ENCODE results near the gene CCKAR.

Gene CCKAR, protein sequence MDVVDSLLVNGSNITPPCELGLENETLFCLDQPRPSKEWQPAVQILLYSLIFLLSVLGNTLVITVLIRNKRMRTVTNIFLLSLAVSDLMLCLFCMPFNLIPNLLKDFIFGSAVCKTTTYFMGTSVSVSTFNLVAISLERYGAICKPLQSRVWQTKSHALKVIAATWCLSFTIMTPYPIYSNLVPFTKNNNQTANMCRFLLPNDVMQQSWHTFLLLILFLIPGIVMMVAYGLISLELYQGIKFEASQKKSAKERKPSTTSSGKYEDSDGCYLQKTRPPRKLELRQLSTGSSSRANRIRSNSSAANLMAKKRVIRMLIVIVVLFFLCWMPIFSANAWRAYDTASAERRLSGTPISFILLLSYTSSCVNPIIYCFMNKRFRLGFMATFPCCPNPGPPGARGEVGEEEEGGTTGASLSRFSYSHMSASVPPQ

DNA sequence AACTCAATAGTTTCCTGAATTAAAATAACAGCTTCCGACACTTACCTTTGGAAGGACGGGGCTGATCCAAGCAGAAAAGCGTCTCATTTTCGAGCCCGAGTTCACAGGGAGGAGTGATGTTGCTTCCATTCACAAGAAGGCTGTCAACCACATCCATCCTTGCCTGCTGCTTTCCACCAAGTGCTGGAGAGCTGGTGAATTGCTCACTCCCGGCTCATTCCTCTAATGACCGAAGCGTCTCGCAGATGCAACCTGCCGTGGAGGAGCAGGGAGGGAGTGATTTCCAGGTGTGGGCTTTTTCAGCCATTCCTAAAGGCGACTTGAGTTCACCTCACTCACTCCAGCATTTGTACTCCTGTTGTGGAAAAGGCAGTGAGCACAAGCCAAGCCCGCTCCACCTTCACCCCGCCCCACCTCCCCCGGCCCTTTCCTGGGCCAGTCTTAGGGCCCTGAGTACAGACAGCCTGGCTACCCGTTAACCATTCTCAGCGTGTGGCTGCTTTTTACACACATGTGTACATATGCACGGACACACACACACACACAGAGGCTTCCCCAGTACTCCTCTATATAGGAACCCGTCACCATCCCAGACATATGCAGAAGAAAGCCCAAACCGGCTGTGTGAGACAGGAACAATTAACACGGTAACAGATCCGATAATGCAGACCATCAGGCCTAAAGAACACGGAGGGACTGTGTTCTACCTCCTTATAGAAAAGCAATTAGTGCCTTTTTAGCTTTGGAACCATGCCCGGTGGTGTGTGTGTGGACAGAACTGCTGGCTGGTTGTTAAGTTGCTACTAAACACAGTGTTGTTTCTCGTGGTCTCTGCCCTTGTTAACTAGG, at the start of gene CCKAR:
Gene CCKAR (minus strand): TSS at position 374 of the 849 bp plus-strand sequence. CDS start 217 bp downstream, at position 157.
- H3K27me3 ChIP-seq (ENCODE audit: low read depth), result peaks cover 29% of the 10 kb centered on the region
- no peak for DNase-seq (ENCODE audit: low spot score in 2 of 2)
- no peaks in the 10 kb centered on the region for H3K9me3 ChIP-seq
- H3K4me3 ChIP-seq, result no peak within 1 kb of the TSS
- in situ Hi-C loops (cut with MboI; ENCODE audit: low sequenced_read_pairs), result no loop called here
- no peaks in the 10 kb centered on the region for H3K36me3 ChIP-seq (replicated peaks)
- no peaks in the 10 kb centered on the region for H3K4me1 ChIP-seq

DNA sequence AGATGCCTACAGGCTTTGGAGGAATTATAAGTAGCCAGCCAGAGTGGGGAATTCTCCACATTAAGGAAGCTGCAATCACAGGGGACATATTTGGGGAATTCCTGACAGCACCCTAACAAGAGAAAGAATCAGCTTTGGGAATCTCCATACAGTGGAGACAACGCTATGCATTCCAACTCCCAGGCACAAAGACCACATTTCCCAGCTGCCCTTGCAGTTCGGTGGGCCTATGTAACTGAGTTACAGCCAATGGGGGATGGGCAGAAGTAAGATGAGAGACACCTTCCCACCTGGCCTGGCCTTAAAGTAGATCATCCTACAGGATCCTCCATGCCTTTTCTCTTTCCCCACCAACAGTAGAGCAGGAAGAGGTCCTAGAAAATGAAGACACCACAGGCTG, 43.4 kb upstream of the CCKAR start:
- Histone ChIP-seq H3K36me3 (replicated peaks) (no peaks in the 10 kb centered on the region), H3K4me1 (peaks cover 7% of the 10 kb centered on the region), H3K9me3 (no peaks in the 10 kb centered on the region), H3K27me3 (ENCODE audit: low read depth) (no peaks in the 10 kb centered on the region), H3K4me3 (no peak overlapping the region)
- no peak for DNase-seq (ENCODE audit: low spot score in 2 of 2)
- in situ Hi-C loops (cut with MboI; ENCODE audit: low sequenced_read_pairs), result no loop called here

DNA sequence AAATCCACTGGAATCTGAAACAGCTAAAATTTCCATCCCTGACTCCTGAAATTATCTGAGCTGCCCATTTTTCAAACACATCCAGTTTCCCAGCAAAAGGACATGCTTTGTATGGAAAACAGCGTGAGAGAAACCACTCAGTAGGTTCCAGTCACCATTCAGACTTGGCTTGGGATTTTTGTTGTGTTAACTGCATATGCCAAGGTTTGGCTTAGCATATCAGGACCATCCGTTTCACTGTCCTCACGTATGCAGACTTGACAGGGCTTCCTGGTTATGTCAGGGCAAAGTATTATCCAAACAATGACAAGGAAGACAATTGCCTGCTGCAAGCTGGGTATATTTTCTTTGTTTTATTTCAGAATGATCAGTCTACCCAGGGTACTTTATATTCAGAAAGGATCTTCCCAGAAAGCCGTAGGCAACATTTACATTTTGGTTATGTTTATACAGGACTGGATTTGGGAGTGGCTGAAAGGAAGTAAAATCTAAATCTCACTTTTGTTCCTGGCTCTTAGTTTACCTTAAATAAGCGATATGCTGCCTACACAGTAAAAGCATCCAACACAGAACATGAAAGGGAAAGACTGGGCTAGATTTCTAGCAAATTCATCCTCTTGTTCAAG, 41.3 kb upstream of the CCKAR start:
- H3K36me3 ChIP-seq (replicated peaks), result no peaks in the 10 kb centered on the region
- H3K9me3 ChIP-seq, result no peaks in the 10 kb centered on the region
- no peaks in the 10 kb centered on the region for H3K27me3 ChIP-seq (ENCODE audit: low read depth)

GRCh38 chr4:26530099-26530498, 39.8 kb upstream of the CCKAR start:
- Histone ChIP-seq H3K36me3 (replicated peaks) (no peaks in the 10 kb centered on the region), H3K9me3 (no peaks in the 10 kb centered on the region), H3K4me1 (peaks cover 7% of the 10 kb centered on the region), H3K4me3 (no peak overlapping the region), H3K27me3 (ENCODE audit: low read depth) (no peaks in the 10 kb centered on the region)
- in situ Hi-C loops (cut with MboI; ENCODE audit: low sequenced_read_pairs), result no loop called here
- DNase-seq (ENCODE audit: low spot score in 2 of 2), result no peak

More for the DNA sequence above, 41.3 kb upstream of the CCKAR start:
- DNase-seq (ENCODE audit: low spot score in 2 of 2), result peak in 1 of 2 experiments; percentile 29
- Histone ChIP-seq H3K4me3 (no peak overlapping the region), H3K4me1 (peaks cover 7% of the 10 kb centered on the region)
- in situ Hi-C loops (cut with MboI; ENCODE audit: low sequenced_read_pairs), result no loop called here

DNA sequence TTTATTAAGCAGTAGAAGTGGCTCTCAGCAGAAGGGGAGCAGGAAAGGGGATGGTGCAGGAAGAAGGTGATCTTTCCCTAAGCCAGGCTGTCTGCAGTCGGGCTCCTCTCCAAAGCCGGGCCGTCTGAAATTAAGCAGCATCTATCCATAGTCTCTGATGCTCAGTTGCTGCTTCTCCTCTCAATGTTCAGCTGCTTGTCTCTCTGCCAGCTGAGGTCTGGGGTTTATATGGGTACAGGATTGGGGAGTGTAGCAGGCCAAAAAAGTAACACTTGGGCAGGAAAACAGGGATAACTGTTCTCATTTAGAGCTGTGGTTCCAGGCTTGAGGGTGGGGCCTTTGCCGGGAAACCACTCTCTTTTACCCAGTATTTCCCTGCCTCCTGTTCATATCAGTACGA, 39.2 kb upstream of the CCKAR start:
- H3K27me3 ChIP-seq (ENCODE audit: low read depth), result no peaks in the 10 kb centered on the region
- no peaks in the 10 kb centered on the region for H3K9me3 ChIP-seq
- no peak overlapping the region for H3K4me3 ChIP-seq
- H3K36me3 ChIP-seq (replicated peaks), result no peaks in the 10 kb centered on the region
- DNase-seq (ENCODE audit: low spot score in 2 of 2), result no peak
- in situ Hi-C loops (cut with MboI; ENCODE audit: low sequenced_read_pairs), result no loop called here
- H3K4me1 ChIP-seq, result peaks cover 10% of the 10 kb centered on the region

- H3K9me3 ChIP-seq, result no peaks in the 10 kb centered on the region
- no peak for DNase-seq (ENCODE audit: low spot score in 2 of 2)
- no peaks in the 10 kb centered on the region for H3K36me3 ChIP-seq (replicated peaks)
- no peaks in the 10 kb centered on the region for H3K27me3 ChIP-seq (ENCODE audit: low read depth)
- H3K4me3 ChIP-seq, result no peak overlapping the region
- in situ Hi-C loops (cut with MboI; ENCODE audit: low sequenced_read_pairs), result no loop called here
- peaks cover 10% of the 10 kb centered on the region for H3K4me1 ChIP-seq
Measured at GRCh38 chr4:26525771-26526150, 35.5 kb upstream of the CCKAR start.

DNA sequence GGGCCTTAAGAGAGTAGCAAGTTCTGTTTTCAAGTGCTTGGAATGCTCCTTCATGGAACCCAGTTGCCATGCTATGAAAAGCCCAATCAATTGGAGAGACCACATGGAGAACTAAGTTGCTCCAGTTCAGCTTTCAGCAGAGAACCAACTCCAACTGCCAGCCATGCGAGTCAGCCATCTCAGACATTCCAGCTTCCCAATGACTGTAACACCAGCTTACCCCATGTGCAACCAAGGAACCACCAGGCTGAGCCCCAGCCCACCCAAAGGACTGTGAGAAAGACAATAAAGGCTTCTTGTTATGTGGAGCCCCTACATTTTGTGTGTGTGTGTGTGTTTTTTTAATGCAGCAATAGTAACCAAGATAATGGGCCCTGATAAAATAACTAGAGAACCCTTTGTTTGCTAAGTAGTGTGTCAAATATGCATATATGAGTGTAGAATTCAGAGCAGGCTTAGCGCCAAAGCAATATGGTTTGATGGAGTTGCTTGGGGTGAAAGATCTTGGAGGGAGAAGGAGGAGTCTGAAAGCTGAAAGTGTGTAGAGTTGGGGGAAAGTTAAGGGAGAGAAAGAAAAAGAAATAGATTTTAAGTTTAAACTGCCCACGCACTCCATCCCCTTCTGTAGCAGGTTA, 35.0 kb upstream of the CCKAR start:
- Histone ChIP-seq H3K9me3 (no peaks in the 10 kb centered on the region), H3K36me3 (replicated peaks) (no peaks in the 10 kb centered on the region), H3K27me3 (ENCODE audit: low read depth) (no peaks in the 10 kb centered on the region), H3K4me1 (peaks cover 10% of the 10 kb centered on the region), H3K4me3 (no peak overlapping the region)
- no peak for DNase-seq (ENCODE audit: low spot score in 2 of 2)
- in situ Hi-C loops (cut with MboI; ENCODE audit: low sequenced_read_pairs), result no loop called here

DNA sequence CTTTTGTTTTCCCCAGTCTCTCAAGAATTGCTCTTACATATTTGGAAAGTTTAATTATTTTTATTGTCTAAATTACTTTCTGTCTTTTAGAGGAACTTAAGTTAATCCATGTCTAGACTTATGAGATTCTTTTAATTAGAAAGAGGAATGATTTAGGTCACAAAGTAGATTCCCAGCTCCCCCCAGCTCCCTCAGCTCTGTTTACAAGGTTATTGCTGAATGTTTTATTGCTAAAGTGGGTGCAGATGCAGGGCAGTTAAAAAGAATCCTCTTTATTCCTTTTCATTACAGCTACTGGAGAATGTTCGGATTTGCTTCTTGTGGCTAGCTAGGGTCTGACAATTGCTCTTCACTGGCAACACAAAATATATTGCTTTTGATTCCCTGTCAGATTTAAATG, 33.7 kb upstream of the CCKAR start:
- Histone ChIP-seq H3K4me3 (no peak overlapping the region), H3K9me3 (no peaks in the 10 kb centered on the region), H3K27me3 (ENCODE audit: low read depth) (no peaks in the 10 kb centered on the region), H3K36me3 (replicated peaks) (no peaks in the 10 kb centered on the region), H3K4me1 (peaks cover 10% of the 10 kb centered on the region)
- in situ Hi-C loops (cut with MboI; ENCODE audit: low sequenced_read_pairs), result no loop called here
- DNase-seq (ENCODE audit: low spot score in 2 of 2), result peak in 1 of 2 experiments; percentile 28

DNA sequence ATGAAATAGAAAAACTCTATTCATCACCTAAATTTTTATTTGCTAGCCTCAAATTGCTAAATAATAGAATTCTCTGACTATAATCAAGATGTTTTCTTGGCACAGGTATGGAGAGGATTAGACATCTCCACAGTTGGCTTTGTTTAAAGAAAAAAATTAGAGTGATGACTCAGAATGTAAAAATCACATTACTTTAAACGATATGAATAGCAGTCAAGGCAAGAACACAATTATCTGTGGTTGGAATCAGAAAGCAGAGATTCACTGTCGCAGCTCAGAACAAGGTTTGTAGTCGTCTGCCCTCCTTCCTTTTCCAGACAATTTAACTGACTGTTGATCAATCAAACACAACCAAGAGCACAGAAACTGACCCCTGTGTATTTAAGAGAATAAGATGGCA, 32.2 kb upstream of the CCKAR start:
- no peak overlapping the region for H3K4me3 ChIP-seq
- DNase-seq (ENCODE audit: low spot score in 2 of 2), result no peak
- no peaks in the 10 kb centered on the region for H3K27me3 ChIP-seq (ENCODE audit: low read depth)
- in situ Hi-C loops (cut with MboI; ENCODE audit: low sequenced_read_pairs), result no loop called here
- no peaks in the 10 kb centered on the region for H3K36me3 ChIP-seq (replicated peaks)
- peaks cover 10% of the 10 kb centered on the region for H3K4me1 ChIP-seq
- no peaks in the 10 kb centered on the region for H3K9me3 ChIP-seq

DNA sequence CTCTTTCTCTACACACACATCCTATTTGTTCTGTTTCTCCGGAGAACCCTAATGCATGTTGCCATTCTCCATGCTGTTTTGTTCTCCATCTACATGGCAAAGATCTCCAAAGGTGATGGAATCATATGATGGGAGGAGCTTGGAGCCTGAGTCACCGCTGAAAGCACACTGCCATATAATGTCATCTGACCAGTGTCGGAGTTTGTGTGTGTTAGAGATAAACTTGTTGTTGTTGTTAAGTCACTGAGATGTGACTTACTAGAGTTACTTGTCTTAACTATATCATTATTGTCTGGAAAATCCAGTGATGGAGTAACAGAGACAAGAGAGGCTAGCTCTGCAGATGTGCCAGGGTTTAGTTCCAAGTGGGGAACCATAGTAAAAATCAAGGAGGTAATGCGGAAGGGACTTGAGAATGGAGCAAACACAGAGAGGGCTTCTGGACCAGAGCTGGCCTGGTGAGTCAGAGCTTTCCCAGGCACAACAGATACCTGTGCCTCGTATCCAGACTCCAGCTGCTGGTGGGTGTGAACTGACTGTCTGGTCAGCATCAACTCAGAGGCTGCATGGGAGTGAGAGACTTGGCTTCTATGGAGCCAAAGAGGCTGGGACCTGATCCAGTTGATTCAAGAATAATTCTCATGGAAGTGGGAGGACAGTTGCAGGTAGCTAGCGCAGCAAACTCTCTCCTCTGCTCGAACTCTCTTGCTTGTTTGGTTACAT, 30.6 kb upstream of the CCKAR start:
- Histone ChIP-seq H3K4me3 (no peak overlapping the region), H3K9me3 (no peaks in the 10 kb centered on the region), H3K36me3 (replicated peaks) (no peaks in the 10 kb centered on the region), H3K27me3 (ENCODE audit: low read depth) (no peaks in the 10 kb centered on the region), H3K4me1 (peaks cover 10% of the 10 kb centered on the region)
- in situ Hi-C loops (cut with MboI; ENCODE audit: low sequenced_read_pairs), result no loop called here
- DNase-seq (ENCODE audit: low spot score in 2 of 2), result no peak

GRCh38 chr4:26515936-26516335, 25.7 kb upstream of the CCKAR start:
- Histone ChIP-seq H3K4me1 (no peaks in the 10 kb centered on the region), H3K36me3 (replicated peaks) (no peaks in the 10 kb centered on the region), H3K27me3 (ENCODE audit: low read depth) (no peaks in the 10 kb centered on the region), H3K9me3 (no peaks in the 10 kb centered on the region), H3K4me3 (no peak overlapping the region)
- in situ Hi-C loops (cut with MboI; ENCODE audit: low sequenced_read_pairs), result no loop called here
- no peak for DNase-seq (ENCODE audit: low spot score in 2 of 2)

GRCh38 chr4:26510334-26510964, 20.2 kb upstream of the CCKAR start:
- H3K4me3 ChIP-seq, result no peak overlapping the region
- in situ Hi-C loops (cut with MboI; ENCODE audit: low sequenced_read_pairs), result no loop called here

More at GRCh38 chr4:26510334-26510964, 20.2 kb upstream of the CCKAR start:
- H3K27me3 ChIP-seq (ENCODE audit: low read depth), result peaks cover 2% of the 10 kb centered on the region; the same call in 1 of the 2 replicates
- H3K9me3 ChIP-seq, result no peaks in the 10 kb centered on the region
- no peaks in the 10 kb centered on the region; the same call in 1 of the 2 replicates for H3K4me1 ChIP-seq
- no peak for DNase-seq (ENCODE audit: low spot score in 2 of 2)
- no peaks in the 10 kb centered on the region for H3K36me3 ChIP-seq (replicated peaks)

Data from HAP-1 (cell line).